Stimulated activated memory B cell treated with anti-CD40 and anti-IgM and Interleukin-4, amounts not matched to agents 10 μg/mL and 1 μg/mL and 100 μg/mL, for 72 hours (primary cell): Measurements from ENCODE around the gene PPFIBP2.
A peak's percentile ranks its signal among the peaks of the same experiment; 100 is the strongest.

Source experiments
- ATAC-seq: fragments of 150-1000 bp; cut with Tn5 transposase; 2 replicates; pipeline ENCODE4 v1.10.0; 2021
- H3K27ac Mint-ChIP-seq: one replicate; pipeline ENCODE4 v1.8.0; 2022; ENCODE audit warnings: mild to moderate bottlenecking, mixed read lengths
- H3K27me3 Mint-ChIP-seq: one replicate; pipeline ENCODE4 v1.8.0; 2022; ENCODE audit warnings: mixed read lengths
- H3K36me3 Mint-ChIP-seq: one replicate; pipeline ENCODE4 v1.8.0; 2022; ENCODE audit warnings: mixed read lengths
- H3K4me1 Mint-ChIP-seq: one replicate; pipeline ENCODE4 v1.8.0; 2022; ENCODE audit warnings: mixed read lengths
- H3K4me3 Mint-ChIP-seq: one replicate; pipeline ENCODE4 v1.8.0; 2022; ENCODE audit warnings: mild to moderate bottlenecking, moderate library complexity, mixed read lengths
- H3K9me3 Mint-ChIP-seq: one replicate; pipeline ENCODE4 v1.8.0; 2022; ENCODE audit warnings: mixed read lengths

Gene PPFIBP2

DNA sequence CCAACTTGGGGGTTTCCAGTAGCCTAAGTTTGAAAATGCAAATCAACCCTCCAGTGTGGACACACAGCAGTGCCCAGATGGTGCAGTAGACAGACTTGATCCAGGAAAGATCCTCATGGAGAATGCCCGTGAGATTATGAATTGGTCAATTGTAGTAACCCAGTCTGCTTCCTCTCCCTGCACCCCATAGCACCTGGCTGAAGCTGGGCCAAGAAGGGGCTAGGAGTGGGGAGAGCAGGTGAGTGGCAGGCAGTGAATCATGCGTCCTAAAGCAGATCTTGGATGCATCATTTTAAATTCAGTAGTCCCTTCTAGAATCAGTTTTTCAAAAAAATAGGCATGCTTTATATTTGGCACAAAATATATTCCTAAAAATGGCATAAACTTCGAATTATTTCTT, 107.3 kb downstream of the PPFIBP2 start:
- Mint-ChIP-seq H3K36me3 (peaks cover 49% of the 10 kb centered on the region), H3K4me3 (no peak overlapping the region), H3K4me1 (no peaks in the 10 kb centered on the region), H3K27me3 (no peaks in the 10 kb centered on the region), H3K9me3 (no peaks in the 10 kb centered on the region), H3K27ac (no peak overlapping the region)
- no peak for ATAC-seq

DNA sequence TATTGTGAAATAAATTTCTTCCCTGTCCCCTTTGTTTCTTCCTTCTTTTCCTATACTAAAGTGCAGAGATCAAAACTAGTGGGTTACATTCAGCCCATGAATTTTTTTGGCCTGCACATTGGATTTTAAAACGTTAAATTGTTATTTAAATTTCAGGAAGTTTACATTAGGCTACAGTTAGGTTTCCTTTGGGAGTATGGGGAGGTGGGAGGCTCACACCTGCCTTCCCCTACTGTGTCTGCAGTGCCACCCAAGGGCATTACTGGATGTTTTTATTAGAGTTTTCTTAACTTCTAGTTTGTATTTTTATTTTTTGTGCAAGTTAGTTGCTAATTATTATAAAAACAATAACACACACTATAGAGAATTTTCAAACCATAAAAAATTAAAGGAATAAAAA, 107.8 kb downstream of the PPFIBP2 start:
- Mint-ChIP-seq H3K27me3 (no peaks in the 10 kb centered on the region), H3K4me1 (no peaks in the 10 kb centered on the region), H3K4me3 (no peak overlapping the region), H3K9me3 (no peaks in the 10 kb centered on the region), H3K27ac (no peak overlapping the region), H3K36me3 (peaks cover 45% of the 10 kb centered on the region)
- no peak for ATAC-seq

DNA sequence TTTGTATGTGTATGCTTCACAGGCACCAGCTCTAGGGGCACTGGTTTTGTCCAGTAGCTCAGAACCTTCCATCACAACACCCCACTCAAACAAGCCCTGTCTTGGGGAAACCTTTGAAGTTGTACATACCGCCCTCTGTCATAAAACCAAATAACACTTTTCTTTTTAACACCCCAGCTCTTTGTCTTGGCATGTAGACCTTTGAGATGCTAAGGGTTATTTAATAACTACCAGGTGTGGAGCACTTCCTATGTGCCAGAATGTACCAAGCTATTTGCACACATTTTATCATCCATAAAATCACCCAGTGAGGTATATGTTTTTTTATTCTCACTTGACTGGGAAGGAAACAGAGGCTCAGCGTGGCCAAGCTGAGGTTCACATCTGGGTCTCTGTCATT, 108.9 kb downstream of the PPFIBP2 start:
- H3K9me3 Mint-ChIP-seq: no peaks in the 10 kb centered on the region
- H3K4me1 Mint-ChIP-seq: no peaks in the 10 kb centered on the region
- no peak for ATAC-seq
- H3K4me3 Mint-ChIP-seq: no peak overlapping the region
- H3K27ac Mint-ChIP-seq: no peak overlapping the region
- peaks cover 41% of the 10 kb centered on the region for H3K36me3 Mint-ChIP-seq
- no peaks in the 10 kb centered on the region for H3K27me3 Mint-ChIP-seq

DNA sequence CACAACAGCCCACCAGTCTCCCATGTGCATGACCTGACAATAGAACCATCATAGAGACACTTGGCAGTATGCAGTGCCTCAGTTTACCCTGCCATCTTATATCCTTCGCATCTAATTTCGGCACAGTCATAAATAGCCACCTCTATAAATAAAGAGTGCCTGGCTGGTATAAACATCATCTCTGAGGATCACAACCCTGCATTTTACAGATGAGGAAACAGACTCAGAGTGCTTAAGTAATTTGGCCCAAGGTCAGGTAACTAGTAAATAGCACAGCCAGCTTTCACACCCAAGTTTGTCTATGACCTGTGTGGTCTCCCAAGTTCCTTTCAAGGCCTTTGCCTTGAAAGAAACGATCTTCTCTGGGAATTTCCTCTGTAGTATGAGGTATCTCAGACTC, 114.9 kb downstream of the PPFIBP2 start:
- Mint-ChIP-seq H3K36me3 (peaks cover 66% of the 10 kb centered on the region), H3K4me1 (no peaks in the 10 kb centered on the region), H3K4me3 (no peak overlapping the region), H3K27me3 (no peaks in the 10 kb centered on the region), H3K9me3 (no peaks in the 10 kb centered on the region), H3K27ac (no peak overlapping the region)
- no peak for ATAC-seq

DNA sequence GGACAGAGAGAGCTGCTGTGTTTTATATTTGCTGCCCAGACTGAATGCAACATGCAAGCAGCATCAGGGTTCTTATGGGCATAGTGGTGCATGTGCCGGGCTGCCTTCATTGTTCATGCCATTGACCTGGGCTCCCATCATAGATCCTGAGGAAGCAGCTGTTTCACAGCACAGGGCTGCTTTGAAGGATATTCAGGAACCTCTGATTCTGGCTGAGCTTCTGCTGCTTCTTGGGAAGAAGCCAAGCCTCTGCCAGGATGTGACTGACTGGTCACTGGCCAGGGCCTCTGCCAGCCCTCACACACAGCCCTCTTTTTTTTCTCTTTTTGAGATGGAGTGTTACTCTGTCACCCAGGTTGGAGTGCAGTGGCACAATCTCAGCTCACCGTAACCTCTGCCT, 116.2 kb downstream of the PPFIBP2 start:
- peaks cover 75% of the 10 kb centered on the region for H3K36me3 Mint-ChIP-seq
- no peak overlapping the region for H3K4me3 Mint-ChIP-seq
- H3K4me1 Mint-ChIP-seq: no peaks in the 10 kb centered on the region
- no peak for ATAC-seq
- H3K27ac Mint-ChIP-seq: no peak overlapping the region
- no peaks in the 10 kb centered on the region for H3K27me3 Mint-ChIP-seq
- H3K9me3 Mint-ChIP-seq: no peaks in the 10 kb centered on the region

DNA sequence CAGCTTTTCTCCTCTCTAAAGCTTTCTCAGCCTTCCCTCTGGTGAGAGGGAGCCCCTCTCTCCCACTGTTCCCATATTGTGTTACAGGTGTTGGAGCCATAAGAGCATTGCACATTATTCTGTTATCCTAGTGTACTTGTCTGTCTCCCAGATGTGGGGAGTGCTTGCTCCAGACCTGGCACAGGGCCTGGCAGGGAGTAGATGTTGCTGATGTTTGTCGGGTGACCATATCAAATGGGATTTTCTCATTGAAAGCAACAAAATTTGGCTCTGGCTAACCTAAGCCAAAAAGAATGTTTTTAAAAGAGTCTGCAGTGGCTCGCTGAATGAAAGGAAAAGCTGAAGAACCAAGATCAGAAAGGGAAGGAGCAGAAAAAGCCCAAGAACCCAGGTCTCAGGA, 118.4 kb downstream of the PPFIBP2 start:
- no peak overlapping the region for H3K27ac Mint-ChIP-seq
- ATAC-seq: no peak
- no peak overlapping the region for H3K4me3 Mint-ChIP-seq
- no peaks in the 10 kb centered on the region for H3K9me3 Mint-ChIP-seq
- peaks cover 83% of the 10 kb centered on the region for H3K36me3 Mint-ChIP-seq
- H3K27me3 Mint-ChIP-seq: no peaks in the 10 kb centered on the region
- no peaks in the 10 kb centered on the region for H3K4me1 Mint-ChIP-seq

DNA sequence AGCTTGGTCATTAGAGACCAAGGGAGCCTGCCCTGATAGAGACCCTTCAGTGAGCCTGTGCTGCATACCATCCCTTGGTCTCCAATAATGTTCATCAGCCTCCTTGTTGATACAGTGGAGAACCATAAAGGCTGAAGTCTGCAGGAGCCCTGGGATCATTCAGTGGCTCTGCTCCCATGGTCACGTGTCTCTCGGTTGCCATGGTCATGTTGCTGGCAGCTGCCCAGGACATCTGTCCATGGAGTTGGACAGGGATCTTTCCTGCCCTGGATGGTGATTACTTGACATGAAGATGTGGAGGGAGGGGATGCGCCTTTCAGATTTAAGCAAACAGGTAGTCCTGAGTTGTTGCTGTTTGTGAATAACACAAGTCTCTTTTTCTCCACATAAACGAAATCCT, 121.3 kb downstream of the PPFIBP2 start:
- Mint-ChIP-seq H3K9me3 (no peaks in the 10 kb centered on the region), H3K27ac (no peak overlapping the region)

DNA sequence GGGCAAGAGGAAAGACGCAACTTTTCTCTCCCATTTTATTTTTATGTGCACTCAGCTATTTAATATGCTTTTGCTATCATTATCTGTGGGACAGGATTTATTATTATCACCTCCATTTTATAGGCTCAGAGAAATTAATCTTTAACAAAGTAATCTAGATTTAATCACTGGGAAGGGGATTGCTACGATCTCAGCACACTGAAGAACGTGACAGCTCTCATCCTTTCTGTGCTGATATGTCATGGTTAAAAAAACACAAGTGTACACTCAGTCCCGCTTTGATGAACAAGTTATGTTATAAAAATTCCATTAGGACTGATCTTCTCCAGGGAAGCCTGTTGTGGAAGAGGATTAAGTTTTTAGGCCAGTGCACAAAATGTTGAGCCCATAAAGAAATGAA, 121.9 kb downstream of the PPFIBP2 start:
- no peak for ATAC-seq
- peaks cover 91% of the 10 kb centered on the region for H3K36me3 Mint-ChIP-seq
- peaks cover 21% of the 10 kb centered on the region for H3K4me1 Mint-ChIP-seq
- H3K27ac Mint-ChIP-seq: no peak overlapping the region
- H3K27me3 Mint-ChIP-seq: no peaks in the 10 kb centered on the region
- H3K4me3 Mint-ChIP-seq: no peak overlapping the region
- H3K9me3 Mint-ChIP-seq: no peaks in the 10 kb centered on the region

More for the DNA sequence above, 121.3 kb downstream of the PPFIBP2 start:
- peaks cover 19% of the 10 kb centered on the region for H3K4me1 Mint-ChIP-seq
- no peak overlapping the region for H3K4me3 Mint-ChIP-seq
- H3K36me3 Mint-ChIP-seq: peaks cover 90% of the 10 kb centered on the region
- ATAC-seq: no peak
- H3K27me3 Mint-ChIP-seq: no peaks in the 10 kb centered on the region

DNA sequence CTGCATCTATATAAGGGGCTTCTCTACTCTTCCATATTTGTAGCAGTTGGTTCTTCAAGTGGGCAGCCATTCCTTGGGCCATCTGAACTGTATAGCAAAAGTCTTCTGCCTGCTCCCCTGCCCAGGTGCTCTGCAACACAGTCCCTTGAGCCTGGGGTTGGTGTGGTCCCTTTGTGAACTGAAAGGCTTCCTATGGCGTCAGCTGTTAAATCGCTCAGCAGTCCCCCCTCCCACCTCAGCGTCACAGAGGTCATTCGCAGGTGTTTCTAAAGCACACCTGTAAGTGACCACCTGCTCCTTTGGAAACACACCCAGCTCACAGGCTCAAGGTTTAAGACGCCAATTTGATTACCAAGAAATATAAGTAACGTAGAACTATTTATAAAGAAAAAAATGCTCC, 122.6 kb downstream of the PPFIBP2 start:
- Mint-ChIP-seq H3K4me3 (no peak overlapping the region), H3K4me1 (peaks cover 21% of the 10 kb centered on the region), H3K36me3 (peaks cover 91% of the 10 kb centered on the region), H3K27ac (no peak overlapping the region), H3K9me3 (no peaks in the 10 kb centered on the region), H3K27me3 (no peaks in the 10 kb centered on the region)
- ATAC-seq: no peak

DNA sequence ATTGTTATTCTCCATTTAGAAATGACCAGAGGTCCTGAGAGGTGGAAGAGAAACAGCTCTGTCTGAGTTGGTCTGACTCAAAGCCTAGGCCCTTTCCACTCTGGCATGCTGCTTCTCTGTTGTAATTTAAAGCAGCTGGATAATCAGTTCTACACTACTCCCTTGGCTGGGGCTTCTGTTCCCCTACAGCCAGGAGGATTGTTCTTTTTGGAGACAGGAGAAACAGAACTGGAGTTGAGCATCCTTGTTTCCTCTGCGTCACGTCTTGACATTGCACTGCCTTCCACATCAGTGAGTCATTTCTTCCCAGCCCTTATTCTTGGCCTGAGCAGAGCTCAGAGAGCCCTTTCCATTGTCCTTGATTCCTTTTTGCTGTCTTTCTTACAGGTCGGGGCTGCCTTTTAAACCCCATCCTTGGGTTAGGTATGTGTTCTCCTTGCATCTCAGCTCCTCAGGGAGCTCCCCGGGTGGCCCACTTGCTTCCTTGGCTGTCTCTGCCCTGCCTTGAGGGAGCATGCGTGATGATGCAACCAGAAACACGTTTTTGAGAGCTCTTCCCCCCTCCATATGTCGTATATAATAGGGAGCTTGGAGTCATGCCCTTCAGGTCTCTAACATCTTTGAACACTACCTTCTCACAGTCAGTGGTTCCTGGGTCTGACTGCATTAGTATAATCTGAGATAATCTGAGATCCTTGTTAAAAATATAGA, 123.8 kb downstream of the PPFIBP2 start:
- H3K4me3 Mint-ChIP-seq: no peak overlapping the region
- peaks cover 21% of the 10 kb centered on the region for H3K4me1 Mint-ChIP-seq
- H3K9me3 Mint-ChIP-seq: no peaks in the 10 kb centered on the region
- no peak for ATAC-seq
- H3K36me3 Mint-ChIP-seq: peaks cover 87% of the 10 kb centered on the region
- H3K27ac Mint-ChIP-seq: no peak overlapping the region
- no peaks in the 10 kb centered on the region for H3K27me3 Mint-ChIP-seq

DNA sequence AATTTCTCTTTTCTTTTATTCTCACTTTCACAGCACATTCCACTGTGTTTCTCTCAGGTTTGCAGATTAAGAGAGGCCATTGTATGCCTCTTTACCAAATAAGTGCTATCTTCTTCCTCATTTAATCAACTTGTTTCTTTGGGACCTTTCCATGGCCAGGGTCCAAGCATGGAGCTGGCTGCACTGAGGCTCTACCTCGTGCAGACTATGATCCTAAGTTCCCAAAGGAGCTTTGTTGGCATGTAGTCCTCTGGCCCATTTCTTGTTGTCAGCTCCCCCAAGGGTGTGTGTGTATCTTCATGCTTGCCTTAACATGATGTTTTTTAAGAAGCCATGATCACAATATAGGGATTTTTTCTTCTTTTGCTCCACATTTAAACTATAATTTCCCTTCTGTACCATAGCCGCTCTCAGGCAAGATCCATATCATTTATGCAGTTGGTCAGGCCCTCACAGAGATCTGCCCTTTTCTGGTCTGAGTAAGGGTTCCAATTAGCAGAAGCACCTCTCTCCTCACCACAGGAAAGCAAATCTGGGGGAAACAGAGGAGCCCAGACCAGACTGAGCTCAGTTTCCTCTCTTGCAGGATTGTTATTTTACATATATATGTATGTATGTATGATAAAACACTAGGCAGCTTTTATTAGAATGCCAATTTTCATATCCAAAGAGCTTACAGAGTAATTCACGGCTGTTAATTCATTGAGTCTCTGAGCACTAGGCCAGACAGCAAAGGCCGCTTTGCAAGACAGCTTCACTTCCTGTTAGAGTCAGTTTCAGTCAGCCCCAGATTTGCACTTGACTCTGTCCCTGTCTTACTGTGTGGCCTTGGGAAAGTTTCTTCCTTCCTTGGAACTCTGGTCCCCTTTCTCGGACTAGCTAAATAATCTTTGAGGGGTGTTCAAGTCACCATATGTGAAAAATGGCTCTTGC, 125.2 kb downstream of the PPFIBP2 start:
- peaks cover 86% of the 10 kb centered on the region for H3K36me3 Mint-ChIP-seq
- H3K4me3 Mint-ChIP-seq: no peak overlapping the region
- peaks cover 21% of the 10 kb centered on the region for H3K4me1 Mint-ChIP-seq
- H3K27me3 Mint-ChIP-seq: no peaks in the 10 kb centered on the region
- H3K27ac Mint-ChIP-seq: peak overlapping the region; percentile 68
- peak; percentile 76 for ATAC-seq
- no peaks in the 10 kb centered on the region for H3K9me3 Mint-ChIP-seq

DNA sequence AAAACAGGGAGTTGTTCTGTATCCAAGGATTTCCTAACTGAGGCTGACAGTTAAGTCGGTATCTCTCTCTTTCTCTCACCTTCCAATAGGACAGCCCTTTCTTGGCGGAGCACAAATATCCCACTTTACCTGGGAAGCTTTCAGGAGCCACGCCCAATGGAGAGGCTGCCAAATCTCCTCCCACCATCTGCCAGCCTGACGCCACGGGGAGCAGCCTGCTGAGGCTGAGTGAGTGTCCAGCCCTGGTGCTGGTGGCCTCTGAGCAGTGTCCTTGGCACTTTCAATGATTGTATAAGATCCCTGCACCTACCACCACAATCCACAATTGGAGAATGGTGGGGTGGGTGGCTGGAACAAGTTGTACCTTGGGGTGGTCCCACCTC, 125.8 kb downstream of the PPFIBP2 start:
- Mint-ChIP-seq H3K9me3 (no peaks in the 10 kb centered on the region), H3K4me3 (no peak overlapping the region), H3K27me3 (no peaks in the 10 kb centered on the region), H3K27ac (peak overlapping the region; percentile 68), H3K4me1 (peaks cover 21% of the 10 kb centered on the region), H3K36me3 (peaks cover 84% of the 10 kb centered on the region)
- ATAC-seq: no peak

DNA sequence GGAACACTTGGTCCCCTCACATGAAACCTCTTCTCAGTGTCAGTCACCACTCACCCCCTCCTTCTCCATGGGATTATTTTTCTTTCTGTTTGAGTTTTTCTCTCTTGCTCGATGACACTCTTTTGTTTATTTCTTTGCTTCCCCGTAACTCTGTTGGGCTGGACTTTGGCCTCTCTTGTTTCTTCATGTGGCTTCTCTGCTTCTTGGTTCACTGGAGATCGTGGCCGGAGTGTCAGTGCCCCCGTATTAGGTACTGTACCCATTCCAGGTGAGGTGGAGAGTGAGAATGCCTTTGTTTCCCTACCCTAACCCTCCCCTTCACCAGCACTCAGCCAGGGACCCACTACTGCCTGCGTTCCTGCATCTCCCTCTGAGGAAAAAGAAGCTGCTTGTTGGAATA, 127.0 kb downstream of the PPFIBP2 start:
- no peak for ATAC-seq
- Mint-ChIP-seq H3K27me3 (no peaks in the 10 kb centered on the region), H3K9me3 (no peaks in the 10 kb centered on the region), H3K27ac (peak overlapping the region; percentile 68), H3K4me1 (peaks cover 21% of the 10 kb centered on the region), H3K4me3 (no peak overlapping the region), H3K36me3 (peaks cover 84% of the 10 kb centered on the region)

DNA sequence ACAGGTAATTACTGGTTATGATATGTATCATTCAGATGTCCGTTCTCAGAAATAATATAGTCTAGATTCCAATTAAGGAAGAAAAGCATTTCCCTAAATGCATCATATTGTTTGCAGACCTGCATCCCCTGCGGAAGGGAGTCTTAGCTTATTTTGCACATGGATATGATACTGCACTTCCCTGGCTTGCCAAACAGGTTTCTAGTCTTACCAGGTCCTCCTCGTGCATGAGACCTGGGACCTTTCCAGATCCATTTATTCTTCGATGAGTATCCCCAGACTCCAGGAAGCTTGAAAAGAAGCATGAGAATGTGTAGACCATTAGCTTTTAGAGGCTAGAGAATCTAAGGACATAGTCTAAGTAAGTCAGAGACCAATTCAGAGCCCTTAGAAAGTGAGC, 128.9 kb downstream of the PPFIBP2 start:
- Mint-ChIP-seq H3K36me3 (peaks cover 67% of the 10 kb centered on the region), H3K4me3 (no peak overlapping the region), H3K27me3 (no peaks in the 10 kb centered on the region), H3K9me3 (no peaks in the 10 kb centered on the region), H3K4me1 (peaks cover 21% of the 10 kb centered on the region), H3K27ac (no peak overlapping the region)
- no peak for ATAC-seq

DNA sequence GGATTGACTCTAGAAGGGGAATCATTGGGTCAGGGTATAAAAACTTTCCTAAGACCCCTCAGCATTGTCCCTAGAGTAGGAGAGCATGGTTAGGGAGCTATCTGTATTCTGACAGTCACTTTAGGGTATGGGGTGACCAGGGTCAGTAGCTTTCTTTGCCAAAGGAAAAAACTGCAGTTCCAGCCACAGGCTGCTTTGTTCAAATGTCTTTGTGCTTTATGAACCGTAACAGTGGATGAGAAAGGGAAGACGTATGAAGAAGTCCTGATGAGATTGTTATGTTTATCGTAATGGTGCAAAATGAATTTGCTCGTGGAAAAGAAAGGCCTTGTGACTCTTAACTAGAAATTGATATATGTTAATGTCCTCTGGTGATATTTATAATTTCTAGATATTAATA, 129.5 kb downstream of the PPFIBP2 start:
- H3K27me3 Mint-ChIP-seq: no peaks in the 10 kb centered on the region
- no peaks in the 10 kb centered on the region for H3K9me3 Mint-ChIP-seq
- H3K4me1 Mint-ChIP-seq: peaks cover 20% of the 10 kb centered on the region

DNA sequence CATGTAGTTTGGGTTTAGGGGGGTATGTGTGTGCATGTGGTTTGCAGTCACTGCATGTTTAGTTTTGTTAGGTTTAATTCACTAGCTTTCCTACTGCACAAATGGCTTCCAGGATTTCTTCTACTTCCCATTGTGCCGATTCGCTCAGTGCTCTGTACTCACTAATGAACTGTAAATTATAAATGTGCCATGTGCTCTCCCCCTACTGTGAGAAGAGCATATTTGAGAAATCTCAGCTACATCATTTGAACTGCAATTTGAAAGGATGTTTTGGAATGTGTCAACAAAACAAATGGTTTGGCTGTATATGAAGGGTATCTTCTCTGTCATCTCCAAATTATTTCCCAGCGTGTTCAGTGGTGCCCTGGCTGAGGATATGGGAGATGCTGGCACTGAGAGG, 131.4 kb downstream of the PPFIBP2 start:
- H3K9me3 Mint-ChIP-seq: no peaks in the 10 kb centered on the region
- peak overlapping the region; percentile 17 for H3K27ac Mint-ChIP-seq
- H3K27me3 Mint-ChIP-seq: no peaks in the 10 kb centered on the region
- no peak for ATAC-seq
- no peak overlapping the region for H3K4me3 Mint-ChIP-seq
- peaks cover 70% of the 10 kb centered on the region for H3K36me3 Mint-ChIP-seq
- H3K4me1 Mint-ChIP-seq: peaks cover 1% of the 10 kb centered on the region

More for the DNA sequence above, 129.5 kb downstream of the PPFIBP2 start:
- Mint-ChIP-seq H3K4me3 (no peak overlapping the region), H3K36me3 (peaks cover 68% of the 10 kb centered on the region), H3K27ac (peak overlapping the region; percentile 10)
- no peak for ATAC-seq
